ENCODE data around the gene ATP10B. TPM values are rescaled to one million over a fixed set of nuclear protein-coding genes. Genes with fewer than 3 reads are reported as not detected.

Gene ATP10B
- polyA plus RNA-seq, 3 donors: not detected

GRCh38 chr5:160744268-160745101 is 107.5 kb downstream of the ATP10B start:
- WGBS (ENCODE audit: insufficient coverage): 75% methylated on average over 5 of the region's 7 CpGs
- DNase-seq: no peak
- TF ChIP-seq CTCF (IDR thresholded peaks at IDR 0.05): no peak
- no peaks in the 10 kb centered on the region for H4K20me1 ChIP-seq (ENCODE audit: insufficient read depth, low read length)
- intact Hi-C loops (cut with micrococcal nuclease): no loop called here
- no peak overlapping the region for H2AFZ ChIP-seq (ENCODE audit: insufficient read depth, low read depth, low read length, poor library complexity, severe bottlenecking)
- H3K9me3 ChIP-seq (replicated peaks in 1 of 2; ENCODE audit: control insufficient read depth in 1 of 2, insufficient read depth in 1 of 2, low read length in 2 of 2): no peaks in the 10 kb centered on the region
- Mint-ChIP-seq H3K27ac (no peak overlapping the region), H3K4me1 (peaks cover 2% of the 10 kb centered on the region), H3K27me3 (ENCODE audit: low read depth in 3 of 3) (peaks cover 2 to 5% (median 3%) of the 10 kb centered on the region in 3 donors), H3K9me3 (peaks cover 0 to 2% (median 0%) of the 10 kb centered on the region in 7 donors), H3K4me3 (no peak overlapping the region), H3K36me3 (no peaks in the 10 kb centered on the region)
- H3K79me2 ChIP-seq (ENCODE audit: insufficient read depth, low read length): no peaks in the 10 kb centered on the region
- H3K27ac ChIP-seq (ENCODE audit: low read depth in 1 of 2, low read length in 2 of 2): no peak overlapping the region
- no peaks in the 10 kb centered on the region for H3K4me1 ChIP-seq (ENCODE audit: control insufficient read depth in 1 of 2, insufficient read depth in 2 of 2, low read length in 2 of 2)
- H3K36me3 ChIP-seq (replicated peaks in 1 of 2; ENCODE audit: control insufficient read depth in 1 of 2, insufficient read depth in 2 of 2, low read length in 2 of 2): no peaks in the 10 kb centered on the region
- H3K4me2 ChIP-seq (replicated peaks; ENCODE audit: extremely low read depth, low read length, poor library complexity, severe bottlenecking): no peak overlapping the region
- no peak overlapping the region for H3K9ac ChIP-seq (ENCODE audit: insufficient read depth, low read length, poor library complexity, severe bottlenecking)
- peaks cover 0 to 3% of the 10 kb centered on the region in 2 donors for H3K27me3 ChIP-seq (ENCODE audit: control insufficient read depth in 2 of 2, insufficient read depth in 2 of 2, low read length in 2 of 2)
- no peak overlapping the region for H3K4me3 ChIP-seq (replicated peaks in 1 of 3; ENCODE audit: low read depth in 2 of 3, low read length in 3 of 3)

DNA sequence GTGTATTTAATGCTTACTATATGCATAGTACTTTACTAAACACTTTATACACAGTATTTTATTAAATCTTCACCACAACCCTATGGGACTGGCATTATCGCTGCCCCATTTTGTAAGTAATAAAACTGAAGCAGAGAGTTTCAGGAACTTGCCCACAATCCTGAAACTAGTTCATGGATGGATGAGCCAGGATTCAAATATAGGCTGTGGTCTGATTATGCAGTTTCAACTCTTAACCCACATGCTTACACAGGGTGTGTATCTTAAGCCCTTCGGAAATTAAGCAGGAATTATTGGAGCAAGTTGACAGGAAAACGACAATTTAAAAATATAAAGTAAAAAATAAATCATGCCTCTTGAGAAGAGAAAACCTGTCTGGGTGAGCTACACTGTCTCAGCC is 109.0 kb downstream of the ATP10B start:
- Mint-ChIP-seq H3K4me1 (no peaks in the 10 kb centered on the region), H3K36me3 (no peaks in the 10 kb centered on the region), H3K4me3 (no peak overlapping the region), H3K27ac (no peak overlapping the region), H3K9me3 (peaks cover 0 to 2% (median 0%) of the 10 kb centered on the region in 7 donors), H3K27me3 (ENCODE audit: low read depth in 3 of 3) (peaks cover 2 to 12% (median 5%) of the 10 kb centered on the region in 3 donors)
- H3K4me2 ChIP-seq (replicated peaks; ENCODE audit: extremely low read depth, low read length, poor library complexity, severe bottlenecking): no peak overlapping the region
- peaks cover 0 to 3% of the 10 kb centered on the region in 2 donors for H3K27me3 ChIP-seq (ENCODE audit: control insufficient read depth in 2 of 2, insufficient read depth in 2 of 2, low read length in 2 of 2)
- H3K4me3 ChIP-seq (replicated peaks in 1 of 3; ENCODE audit: low read depth in 2 of 3, low read length in 3 of 3): no peak overlapping the region
- H3K9me3 ChIP-seq (replicated peaks in 1 of 2; ENCODE audit: control insufficient read depth in 1 of 2, insufficient read depth in 1 of 2, low read length in 2 of 2): no peaks in the 10 kb centered on the region
- H3K9ac ChIP-seq (ENCODE audit: insufficient read depth, low read length, poor library complexity, severe bottlenecking): no peak overlapping the region
- TF ChIP-seq CTCF (IDR thresholded peaks at IDR 0.05): no peak
- H3K4me1 ChIP-seq (ENCODE audit: control insufficient read depth in 1 of 2, insufficient read depth in 2 of 2, low read length in 2 of 2): no peaks in the 10 kb centered on the region
- no peaks in the 10 kb centered on the region for H3K79me2 ChIP-seq (ENCODE audit: insufficient read depth, low read length)
- H4K20me1 ChIP-seq (ENCODE audit: insufficient read depth, low read length): no peaks in the 10 kb centered on the region
- DNase-seq: no peak
- WGBS (ENCODE audit: insufficient coverage): 100% methylated on average over 1 of the region's 3 CpGs
- no peaks in the 10 kb centered on the region for H3K36me3 ChIP-seq (replicated peaks in 1 of 2; ENCODE audit: control insufficient read depth in 1 of 2, insufficient read depth in 2 of 2, low read length in 2 of 2)
- H2AFZ ChIP-seq (ENCODE audit: insufficient read depth, low read depth, low read length, poor library complexity, severe bottlenecking): no peak overlapping the region
- no peak overlapping the region for H3K27ac ChIP-seq (ENCODE audit: low read depth in 1 of 2, low read length in 2 of 2)
- intact Hi-C loops (cut with micrococcal nuclease): no loop called here

Data from CD14-positive monocyte (primary cell).